ENCODE results near the gene ANXA5.

Gene ANXA5

DNA sequence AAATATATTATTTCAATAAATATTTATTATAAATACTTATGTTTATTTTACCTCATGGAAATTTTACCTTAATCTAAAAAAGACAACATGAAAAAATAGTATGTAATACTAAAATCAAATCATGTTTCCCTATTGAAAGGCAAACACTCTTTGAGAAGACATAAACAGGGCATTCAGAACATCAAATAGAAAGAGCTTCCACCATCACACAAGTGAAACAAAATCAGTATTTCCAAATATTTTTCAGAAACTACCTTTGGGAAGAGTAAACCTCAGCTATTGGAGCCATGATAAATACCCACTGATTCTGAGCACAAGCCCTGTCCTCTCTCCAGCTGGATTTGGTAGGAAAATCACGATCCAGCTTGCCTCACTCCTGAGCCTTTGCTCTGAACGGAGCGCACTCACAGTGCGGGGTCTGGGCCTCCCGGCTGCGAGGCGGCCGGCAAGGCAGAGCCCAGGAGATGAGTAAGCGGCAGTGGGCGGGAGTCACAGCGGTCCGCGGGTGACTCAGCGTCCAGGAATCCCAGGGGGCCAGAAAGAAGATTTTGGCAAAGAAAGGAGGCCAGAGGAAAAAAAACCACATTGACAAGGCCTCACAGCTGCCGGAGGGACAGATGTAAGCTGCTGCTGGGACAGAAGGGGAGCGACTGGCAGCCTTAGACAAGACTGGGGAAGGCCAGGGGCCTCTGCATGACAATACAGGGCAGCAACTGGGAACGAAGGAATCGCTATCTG lies 14.7 kb upstream of the ANXA5 start:
- peak; percentile 99 for DNase-seq

DNA sequence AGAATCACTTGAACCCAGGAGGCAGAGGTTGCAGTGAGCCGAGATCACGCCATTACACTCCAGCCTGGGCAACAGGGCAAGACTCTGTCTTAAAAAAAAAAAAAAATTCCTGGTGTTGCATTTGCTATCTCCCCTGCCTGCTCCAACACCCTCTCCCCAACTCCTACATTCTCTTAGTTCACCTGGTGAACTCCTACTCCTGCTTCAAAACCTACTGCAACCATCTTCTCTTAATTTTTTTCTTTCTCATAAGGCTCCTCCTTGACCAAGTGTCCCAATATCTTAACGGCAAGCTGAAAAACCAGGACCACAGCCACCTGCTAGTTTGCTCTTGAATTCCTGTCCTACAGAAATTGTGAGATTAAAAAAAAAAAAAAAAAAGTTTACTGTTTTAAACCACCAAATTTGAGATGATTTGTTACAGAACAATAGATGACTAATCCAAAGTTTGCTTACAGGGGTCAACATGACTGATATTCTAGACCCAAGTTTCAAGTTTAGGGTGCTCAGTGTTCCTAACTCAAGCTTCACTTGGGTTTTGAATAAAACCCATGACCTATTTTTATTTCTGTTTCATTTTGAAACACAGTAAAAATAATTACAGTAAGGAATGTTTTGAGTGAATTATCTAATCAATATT lies 13.1 kb upstream of the ANXA5 start:
- no peak for DNase-seq

DNA sequence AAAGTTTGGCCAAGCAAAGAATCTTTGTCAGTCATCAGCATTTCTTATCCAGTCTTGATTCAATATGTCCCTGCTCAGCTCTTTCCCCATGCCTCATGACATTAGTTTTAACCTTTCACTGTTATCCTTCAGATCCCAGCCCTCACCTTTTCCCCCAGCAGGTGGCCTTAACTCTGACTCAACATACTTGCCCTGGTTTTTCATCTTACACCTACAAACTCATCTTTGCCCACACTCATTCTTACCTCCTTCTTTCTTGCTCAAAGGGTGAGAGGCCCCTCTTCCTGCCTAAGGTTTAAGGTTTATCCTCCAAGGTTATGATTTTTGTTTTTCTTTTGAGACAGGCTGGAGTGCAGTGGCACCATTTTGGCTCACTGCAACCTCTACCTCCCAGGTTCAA lies 10.6 kb upstream of the ANXA5 start:
- DNase-seq: no peak

- DNase-seq: no peak
These were observed 9.8 kb upstream of the ANXA5 start for GRCh38 chr4:121706595-121707021.

DNA sequence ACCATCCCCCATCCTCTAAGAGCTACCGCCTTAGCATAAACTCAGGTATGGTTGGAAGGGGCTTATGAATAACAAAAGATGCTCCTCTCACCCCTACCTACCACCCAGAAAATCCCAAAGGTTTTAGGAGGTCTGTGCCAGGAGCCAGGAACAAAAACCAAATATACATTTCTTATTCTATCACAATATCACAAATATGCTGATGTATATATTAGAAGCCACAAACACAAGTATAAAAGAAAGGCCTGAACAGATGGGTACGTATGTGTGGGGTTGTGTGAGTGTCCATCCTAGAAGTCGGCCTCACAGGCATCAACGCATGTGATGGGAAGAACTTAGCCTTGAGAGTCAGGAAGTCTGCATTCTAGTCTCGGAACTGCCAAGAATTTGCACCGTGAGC lies 8.7 kb upstream of the ANXA5 start:
- no peak for DNase-seq

DNA sequence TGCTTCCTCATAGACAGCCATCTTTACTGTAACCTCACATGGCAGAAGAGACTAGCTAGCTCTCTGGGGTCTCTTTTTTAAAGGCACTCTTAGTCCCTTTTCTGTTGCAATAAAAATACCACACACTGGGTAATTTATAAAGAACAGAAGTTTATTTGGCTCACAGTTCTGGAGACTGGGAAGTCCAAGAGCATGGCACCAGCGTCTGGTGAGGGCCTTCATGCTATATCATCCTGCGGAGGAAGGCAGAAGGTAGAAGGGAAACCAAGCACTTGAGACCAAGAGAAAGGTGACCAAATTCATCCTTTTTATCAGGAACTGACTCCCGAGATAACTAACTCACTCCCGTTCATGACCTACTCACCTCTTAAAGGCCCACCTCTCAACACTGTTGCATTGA lies 5.4 kb upstream of the ANXA5 start:
- DNase-seq: no peak

GRCh38 chr4:121701263-121701662 lies 4.5 kb upstream of the ANXA5 start:
- no peak for DNase-seq

GRCh38 chr4:121698236-121698671 lies 1.5 kb upstream of the ANXA5 start:
- no peak for DNase-seq

GRCh38 chr4:121697564-121697963 lies 784 bp upstream of the ANXA5 start:
- no peak for DNase-seq

GRCh38 chr4:121696170-121696580 lies 605 bp downstream of the ANXA5 start:
- peak; percentile 71 for DNase-seq

DNA sequence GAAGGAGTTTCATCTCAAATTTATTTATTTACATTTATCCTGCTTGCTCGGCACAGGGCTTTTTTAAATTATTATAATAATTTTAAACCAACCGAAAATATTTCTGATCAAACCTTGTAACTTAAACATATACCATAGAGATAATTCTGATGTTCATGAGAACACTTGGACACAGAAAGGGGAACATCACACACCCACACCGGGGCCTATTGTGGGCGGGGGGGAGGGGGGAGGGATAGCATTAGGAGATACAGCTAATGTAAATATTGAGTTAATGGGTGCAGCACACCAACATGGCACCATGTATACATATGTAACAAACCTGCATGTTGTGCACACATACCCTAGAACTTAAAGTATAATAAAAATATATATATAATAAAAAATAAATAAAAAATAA lies 2.9 kb downstream of the ANXA5 start:
- DNase-seq: no peak

GRCh38 chr4:121693450-121693849 lies 3.3 kb downstream of the ANXA5 start:
- no peak for DNase-seq

DNA sequence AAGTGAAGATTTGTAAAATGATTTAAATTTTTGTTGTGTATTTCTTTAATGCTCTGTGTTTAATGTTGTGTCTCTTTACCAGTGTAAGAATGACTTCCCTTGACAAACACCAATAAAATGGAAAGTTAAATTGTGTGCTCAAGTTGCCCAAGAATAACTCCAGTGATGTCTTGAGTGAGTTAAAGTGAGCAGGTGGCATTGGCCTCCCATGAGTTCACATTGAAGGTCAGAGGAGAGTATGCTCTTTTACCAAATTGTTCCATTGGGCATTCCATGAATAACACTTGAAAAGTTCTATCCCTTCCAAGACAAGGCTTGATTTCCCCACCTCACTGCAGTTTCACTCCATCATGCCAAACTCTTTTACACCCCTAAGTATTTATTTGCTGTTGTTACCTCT lies 4.5 kb downstream of the ANXA5 start:
- DNase-seq: no peak

DNA sequence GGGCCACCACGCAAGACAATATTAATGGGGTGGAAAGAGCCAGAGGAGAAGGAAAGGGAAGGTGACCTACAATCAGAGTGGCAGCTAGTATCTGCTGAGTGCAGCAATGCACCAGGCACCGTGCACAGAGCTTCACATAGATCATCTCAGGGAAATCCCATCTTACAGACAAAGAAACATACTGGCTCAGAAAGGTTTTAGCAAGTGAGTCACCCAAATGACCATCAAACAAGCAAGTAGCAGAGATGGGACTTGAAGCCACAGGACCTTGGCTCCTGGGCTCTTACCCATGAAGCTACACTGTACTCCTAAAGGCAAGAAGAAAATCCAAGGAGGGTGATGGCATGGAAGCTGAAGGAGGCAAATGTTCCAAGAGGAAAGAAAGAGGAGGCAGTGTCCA lies 6.8 kb downstream of the ANXA5 start:
- DNase-seq: peak; percentile 63

- DNase-seq: no peak
These were observed 8.1 kb downstream of the ANXA5 start for GRCh38 chr4:121688701-121689100.

GRCh38 chr4:121688261-121688660 lies 8.5 kb downstream of the ANXA5 start:
- DNase-seq: no peak

DNA sequence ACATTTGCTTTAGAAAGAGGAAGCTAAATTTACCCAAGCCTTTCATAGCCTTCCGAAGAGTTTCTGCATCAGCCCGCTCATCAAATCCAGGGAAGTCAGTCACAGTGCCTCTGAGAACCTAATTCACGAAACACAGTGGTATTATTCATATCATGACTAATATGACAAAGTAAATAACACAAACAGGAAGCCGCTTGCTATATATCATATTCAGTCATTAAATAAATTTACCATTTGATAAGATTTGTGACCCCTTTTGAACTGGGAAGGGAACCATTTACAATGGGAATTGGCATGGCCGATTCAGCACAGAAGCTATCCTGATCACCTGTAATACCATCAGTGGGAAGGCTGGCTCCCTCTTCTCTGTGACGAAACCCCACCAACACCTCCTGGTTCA lies 10.5 kb downstream of the ANXA5 start:
- DNase-seq: no peak

DNA sequence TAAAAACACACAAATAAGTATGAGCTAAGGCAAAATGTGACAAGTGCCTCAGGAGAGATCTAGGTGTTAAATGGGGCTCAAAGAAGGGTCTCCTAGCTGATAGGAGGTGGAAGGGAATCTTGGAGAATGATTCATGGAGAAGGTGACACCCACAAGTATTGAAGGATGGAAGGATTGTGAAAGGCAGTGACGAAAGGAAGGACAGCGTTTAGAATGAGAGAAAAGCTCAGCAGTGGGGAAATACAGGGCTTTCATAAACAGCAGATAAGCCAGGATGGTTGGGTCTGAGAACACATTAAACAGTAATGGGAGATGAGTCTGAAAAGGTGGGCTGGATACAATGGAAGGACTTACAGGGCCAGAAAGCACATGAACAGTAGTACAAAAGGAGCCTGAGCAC lies 11.5 kb downstream of the ANXA5 start:
- no peak for DNase-seq

DNA sequence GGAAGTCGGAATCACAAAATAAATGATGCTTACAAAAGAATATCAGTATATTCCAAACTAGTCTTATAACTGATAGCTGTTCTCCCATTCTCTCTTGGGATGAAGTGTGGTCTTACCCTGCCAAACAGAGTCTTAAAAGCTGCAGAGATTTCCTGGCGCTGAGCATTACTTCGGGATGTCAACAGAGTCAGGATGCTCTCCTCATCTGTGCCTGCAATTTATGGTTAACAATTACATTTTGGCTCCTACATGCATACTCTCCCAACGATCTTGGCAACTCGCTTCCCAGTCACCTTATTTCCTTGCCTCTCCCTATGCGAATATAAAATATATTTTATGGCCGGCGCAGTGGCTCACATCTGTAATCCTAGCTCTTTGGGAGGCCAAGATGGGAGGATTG lies 12.2 kb downstream of the ANXA5 start:
- no peak for DNase-seq

GRCh38 chr4:121684016-121684415 lies 12.8 kb downstream of the ANXA5 start:
- no peak for DNase-seq

DNA sequence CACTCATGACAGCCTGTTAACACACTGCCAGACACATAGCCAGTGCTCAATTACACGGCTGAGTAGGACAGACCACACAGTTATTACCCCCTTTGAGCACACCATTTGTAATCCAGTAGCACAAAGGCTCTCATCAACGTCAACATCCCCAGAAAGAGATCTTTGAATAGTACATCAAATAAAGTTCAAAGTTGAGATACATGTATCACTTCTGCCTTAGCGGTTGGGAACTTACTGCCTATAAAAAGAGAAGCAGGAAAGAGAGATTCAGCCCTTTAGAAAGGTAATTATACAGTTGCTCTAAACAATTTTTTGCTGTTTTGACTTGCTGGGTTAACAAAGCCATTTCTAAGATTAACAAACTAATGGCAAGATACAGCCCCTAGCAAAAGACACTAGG lies 16.2 kb downstream of the ANXA5 start:
- no peak for DNase-seq

DNA sequence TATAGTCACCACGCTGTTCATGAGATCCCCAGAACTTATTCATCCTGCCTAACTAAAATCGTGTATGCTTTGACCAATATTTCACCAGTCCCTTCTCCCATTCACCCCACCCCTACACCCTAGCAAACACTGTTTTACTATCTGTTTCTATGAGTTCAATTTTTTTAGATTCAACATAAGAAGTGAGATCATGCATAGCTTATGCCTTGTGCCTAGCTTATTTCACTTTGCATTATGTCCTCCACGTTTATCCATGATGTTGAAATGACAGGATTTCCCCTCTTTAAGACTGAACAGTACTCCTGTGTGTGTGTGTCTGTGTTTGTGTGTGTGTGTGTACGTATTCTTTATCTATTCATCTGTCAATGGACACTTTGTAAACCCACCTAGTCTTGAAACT lies 16.8 kb downstream of the ANXA5 start:
- DNase-seq: no peak

GRCh38 chr4:121679267-121679666 lies 17.5 kb downstream of the ANXA5 start:
- no peak for DNase-seq

- DNase-seq: no peak
These were observed 19.3 kb downstream of the ANXA5 start for GRCh38 chr4:121677524-121677923.
